SU-DHL-6 (cell line): ENCODE measurements around the gene ZNF701.
"Not testable (repeated sequence)": the region's sequence is repeated elsewhere in the genome, so short reads cannot be mapped to it uniquely, and the experiment has no call there.

ENCODE experiments used
- H2AFZ ChIP-seq: fragments of 200-600 bp; sonication (generic); 2 replicates; pipeline ENCODE4 v1.6.1; 2014; ENCODE audit warnings: low read depth, mild to moderate bottlenecking, moderate library complexity, mixed read lengths, antibody characterized with exemption, low read length; ENCODE audit not compliant: severe bottlenecking
- H3F3A ChIP-seq: fragments of 200-600 bp; shearing (Covaris generic); 2 replicates; pipeline ENCODE4 v1.6.0; 2016; ENCODE audit warnings: antibody characterized with exemption, mild to moderate bottlenecking; ENCODE audit not compliant: insufficient read depth
- H3K27ac ChIP-seq: fragments of 200-600 bp; sonication (generic); 2 replicates; pipeline ENCODE4 v1.5.1; 2016; ENCODE audit warnings: low read depth, mild to moderate bottlenecking, low read length, moderate library complexity, mixed read lengths
- H3K27me3 ChIP-seq: fragments of 200-600 bp; sonication (generic), shearing (Covaris generic); 2 replicates; pipeline ENCODE4 v1.6.0; 2014; ENCODE audit warnings: mild to moderate bottlenecking, low read length
- H3K36me3 ChIP-seq: fragments of 200-600 bp; sonication (generic); 2 replicates; pipeline ENCODE4 v1.6.1; 2014; ENCODE audit warnings: mild to moderate bottlenecking, low read length, mixed read lengths
- H3K4me2 ChIP-seq: fragments of 300-600, 200-600 bp; shearing (Covaris generic), sonication (generic); 2 replicates; pipeline ENCODE4 v1.6.0; 2014; ENCODE audit warnings: low read length, low read depth, mild to moderate bottlenecking; ENCODE audit not compliant: poor library complexity, severe bottlenecking
- H3K4me3 ChIP-seq: fragments of 200-600 bp; sonication (generic); 2 replicates; pipeline ENCODE4 v1.5.1; 2014; ENCODE audit warnings: antibody characterized with exemption, low read length, mild to moderate bottlenecking, mixed read lengths; ENCODE audit not compliant: insufficient read depth, poor library complexity, severe bottlenecking
- H3K79me2 ChIP-seq: fragments of 200-600 bp; sonication (generic); 2 replicates; pipeline ENCODE4 v1.6.1; 2014; ENCODE audit warnings: mild to moderate bottlenecking, low read length, moderate library complexity; ENCODE audit not compliant: insufficient read depth
- H3K9ac ChIP-seq: fragments of 200-600 bp; sonication (generic); 2 replicates; pipeline ENCODE4 v1.7.0; 2014; ENCODE audit warnings: mild to moderate bottlenecking, low read length
- H3K9me2 ChIP-seq: fragments of 200-600 bp; sonication (generic); replicated peaks from 2 replicates; pipeline ENCODE4 v1.6.1; 2014; ENCODE audit warnings: low read length; ENCODE audit not compliant: insufficient read depth
- H3K9me3 ChIP-seq: fragments of 200-600 bp; sonication (generic); 2 replicates; pipeline ENCODE4 v1.6.1; 2014; ENCODE audit warnings: low read length, mixed read lengths; ENCODE audit not compliant: insufficient read depth
- H4K20me1 ChIP-seq: fragments of 200-600 bp; sonication (generic); 2 replicates; pipeline ENCODE4 v1.6.1; 2014; ENCODE audit warnings: low read depth, mild to moderate bottlenecking, antibody characterized with exemption, low read length, moderate library complexity, mixed read lengths
- EZH2phosphoT487 ChIP-seq: fragments of 200-600 bp; sonication (generic), shearing (Covaris generic); conservative IDR thresholded peaks from 2 replicates; pipeline ENCODE4 v1.6.1; 2018; ENCODE audit warnings: mild to moderate bottlenecking, antibody characterized with exemption, low read length, moderate library complexity, mixed read lengths
- TF ChIP-seq, protein P1 (sequence below): fragments of 200-600 bp; sonication (generic); IDR thresholded peaks from one replicate; pipeline ENCODE4 v1.5.1; 2017; ENCODE audit warnings: antibody characterized with exemption, mild to moderate bottlenecking, low read length, moderate library complexity; ENCODE audit not compliant: insufficient read depth, poor library complexity, severe bottlenecking

Gene ZNF701

DNA sequence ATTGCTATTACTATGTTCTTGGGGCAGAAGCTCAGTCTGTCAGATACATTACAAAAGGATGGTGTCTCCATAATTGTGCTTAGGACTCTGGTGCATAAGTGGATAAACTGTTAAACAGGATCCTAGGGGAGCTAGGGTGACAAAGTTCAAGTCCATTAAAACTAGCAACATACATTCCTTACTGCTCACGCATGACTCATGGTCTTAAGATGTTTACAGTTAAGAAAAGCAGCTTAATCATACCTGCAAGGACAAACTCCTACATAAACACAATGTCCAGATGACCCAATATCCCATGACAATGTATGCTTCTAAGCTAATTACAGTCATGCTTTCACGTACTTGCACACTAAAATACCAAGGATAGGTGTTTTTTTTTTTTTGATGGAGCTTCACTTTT is 3.5 kb upstream of the ZNF701 start:
- no peak overlapping the region for H2AFZ ChIP-seq
- no peaks in the 10 kb centered on the region for H4K20me1 ChIP-seq
- H3K4me2 ChIP-seq, result no peak overlapping the region
- H3K36me3 ChIP-seq, result no peaks in the 10 kb centered on the region
- H3K27ac ChIP-seq, result no peak overlapping the region
- TF ChIP-seq, protein P1, sequence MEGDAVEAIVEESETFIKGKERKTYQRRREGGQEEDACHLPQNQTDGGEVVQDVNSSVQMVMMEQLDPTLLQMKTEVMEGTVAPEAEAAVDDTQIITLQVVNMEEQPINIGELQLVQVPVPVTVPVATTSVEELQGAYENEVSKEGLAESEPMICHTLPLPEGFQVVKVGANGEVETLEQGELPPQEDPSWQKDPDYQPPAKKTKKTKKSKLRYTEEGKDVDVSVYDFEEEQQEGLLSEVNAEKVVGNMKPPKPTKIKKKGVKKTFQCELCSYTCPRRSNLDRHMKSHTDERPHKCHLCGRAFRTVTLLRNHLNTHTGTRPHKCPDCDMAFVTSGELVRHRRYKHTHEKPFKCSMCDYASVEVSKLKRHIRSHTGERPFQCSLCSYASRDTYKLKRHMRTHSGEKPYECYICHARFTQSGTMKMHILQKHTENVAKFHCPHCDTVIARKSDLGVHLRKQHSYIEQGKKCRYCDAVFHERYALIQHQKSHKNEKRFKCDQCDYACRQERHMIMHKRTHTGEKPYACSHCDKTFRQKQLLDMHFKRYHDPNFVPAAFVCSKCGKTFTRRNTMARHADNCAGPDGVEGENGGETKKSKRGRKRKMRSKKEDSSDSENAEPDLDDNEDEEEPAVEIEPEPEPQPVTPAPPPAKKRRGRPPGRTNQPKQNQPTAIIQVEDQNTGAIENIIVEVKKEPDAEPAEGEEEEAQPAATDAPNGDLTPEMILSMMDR, result no peak
- no peak for TF ChIP-seq EZH2phosphoT487
- H3K9ac ChIP-seq, result no peak overlapping the region
- H3K9me3 ChIP-seq, result no peaks in the 10 kb centered on the region
- H3K79me2 ChIP-seq, result peaks cover 25% of the 10 kb centered on the region
- no peaks in the 10 kb centered on the region for H3F3A ChIP-seq
- no peaks in the 10 kb centered on the region for H3K9me2 ChIP-seq
- H3K27me3 ChIP-seq, result no peaks in the 10 kb centered on the region
- H3K4me3 ChIP-seq, result no peak overlapping the region

DNA sequence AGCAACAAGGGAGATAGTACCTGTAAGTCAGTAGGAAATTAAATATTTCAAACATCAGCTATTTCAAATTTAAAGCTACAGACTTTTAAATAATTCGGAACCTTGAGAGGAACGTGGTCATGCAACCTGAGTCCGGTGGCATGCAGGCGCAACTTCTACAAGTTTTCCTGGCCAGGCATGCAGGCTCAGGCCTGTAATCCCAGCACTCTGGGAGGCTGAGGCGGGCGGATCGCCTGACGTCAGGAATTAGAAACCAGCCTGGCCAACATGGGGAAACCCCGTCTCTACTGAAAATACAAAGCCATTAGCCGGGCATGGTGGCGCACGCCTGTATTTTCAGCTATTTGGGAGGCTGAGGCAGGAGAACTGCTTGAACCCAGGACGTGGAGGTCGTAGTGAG is 2.2 kb upstream of the ZNF701 start:
- H3K36me3 ChIP-seq, result no peaks in the 10 kb centered on the region
- peaks cover 33% of the 10 kb centered on the region for H3K79me2 ChIP-seq
- H3K4me2 ChIP-seq, result no peak overlapping the region
- H3K27ac ChIP-seq, result no peak overlapping the region
- no peaks in the 10 kb centered on the region for H3K9me2 ChIP-seq
- H3K4me3 ChIP-seq, result no peak overlapping the region
- no peaks in the 10 kb centered on the region for H4K20me1 ChIP-seq
- H2AFZ ChIP-seq, result no peak overlapping the region
- no peaks in the 10 kb centered on the region for H3K9me3 ChIP-seq
- no peak overlapping the region for H3K9ac ChIP-seq
- TF ChIP-seq EZH2phosphoT487, result no peak
- TF ChIP-seq, protein P1, result no peak
- no peaks in the 10 kb centered on the region for H3F3A ChIP-seq
- H3K27me3 ChIP-seq, result no peaks in the 10 kb centered on the region

DNA sequence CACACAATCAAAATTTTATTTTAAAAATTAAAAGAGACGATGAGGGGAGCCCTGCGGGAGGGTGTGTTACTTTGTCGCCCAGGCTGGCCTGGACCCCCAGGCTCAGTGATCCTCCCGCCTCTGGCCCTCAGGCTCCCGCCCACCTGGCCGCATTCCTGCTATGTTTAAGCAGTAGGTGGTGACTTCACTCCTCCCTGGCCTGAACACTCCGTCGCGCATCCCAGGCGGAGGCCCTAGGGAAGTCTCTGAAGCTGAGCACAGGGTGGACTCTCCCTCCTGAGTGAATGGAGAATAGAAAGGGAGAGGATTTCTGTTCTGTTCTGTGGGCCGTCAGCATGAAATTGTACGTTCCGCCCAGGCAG is 468 bp upstream of the ZNF701 start:
- peak overlapping the region; percentile 75 for H3K9ac ChIP-seq
- peak overlapping the region; percentile 58 for H2AFZ ChIP-seq
- not testable (repeated sequence) for H3K27ac ChIP-seq, H3K9me2 ChIP-seq, H3K9me3 ChIP-seq, H3K36me3 ChIP-seq, H4K20me1 ChIP-seq, H3K27me3 ChIP-seq, H3F3A ChIP-seq
- peak overlapping the region; percentile 49 for H3K4me3 ChIP-seq
- H3K79me2 ChIP-seq, result peaks cover 36% of the 10 kb centered on the region
- H3K4me2 ChIP-seq, result peak overlapping the region; percentile 68

- Histone ChIP-seq H3K27ac (no peak overlapping the region), H3K4me3 (no peak overlapping the region), H3K9ac (no peak overlapping the region), H3K36me3 (peaks cover 29% of the 10 kb centered on the region), H2AFZ (no peak overlapping the region), H4K20me1 (no peaks in the 10 kb centered on the region), H3K27me3 (no peaks in the 10 kb centered on the region), H3K9me2 (no peaks in the 10 kb centered on the region), H3K9me3 (no peaks in the 10 kb centered on the region), H3K4me2 (no peak overlapping the region), H3K79me2 (peaks cover 17% of the 10 kb centered on the region), H3F3A (no peaks in the 10 kb centered on the region)
- TF ChIP-seq, protein P1, result no peak
- TF ChIP-seq EZH2phosphoT487, result no peak
Measured at GRCh38 chr19:52584736-52585440, 14.8 kb downstream of the ZNF701 start.
